HG03060 (cell line): ENCODE results near the gene TMEM220.
"Not testable (repeated sequence)": the region's sequence is repeated elsewhere in the genome, so short reads cannot be mapped to it uniquely, and the experiment has no call there.

Experiments used
- ATAC-seq: cut with Tn5 transposase; IDR thresholded peaks from one replicate; pipeline ENCODE4 v1.9.1; 2021; ENCODE audit warnings: low read depth, moderate number of reproducible peaks; ENCODE audit not compliant: unreplicated experiment

Gene TMEM220

GRCh38 chr17:10731408-10731879 lies 1.6 kb upstream of the TMEM220 start:
- ATAC-seq: no peak

GRCh38 chr17:10730247-10730646 lies 424 bp upstream of the TMEM220 start:
- not testable (repeated sequence) for ATAC-seq

- ATAC-seq: no peak
Observed at GRCh38 chr17:10728331-10728892, 1.4 kb downstream of the TMEM220 start.

DNA sequence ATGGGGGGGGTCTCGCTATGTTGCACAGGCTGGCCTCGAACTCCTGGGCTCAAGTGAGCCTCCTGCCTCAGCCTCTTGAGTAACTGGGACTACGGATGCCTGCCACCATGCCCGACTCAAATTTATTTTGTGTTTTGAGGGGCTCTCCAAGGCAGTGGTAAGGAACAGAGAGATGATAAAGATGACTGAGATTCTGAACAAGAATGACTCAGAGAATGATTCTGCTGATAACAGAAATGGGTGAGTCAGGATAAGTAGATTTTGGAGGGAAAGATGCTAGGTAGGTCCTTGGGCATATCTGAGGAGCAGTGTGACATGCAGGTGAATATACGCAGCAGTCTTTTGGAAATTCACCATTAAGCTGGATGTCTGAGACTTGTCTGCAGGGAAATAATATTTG lies 2.6 kb downstream of the TMEM220 start:
- ATAC-seq: no peak

DNA sequence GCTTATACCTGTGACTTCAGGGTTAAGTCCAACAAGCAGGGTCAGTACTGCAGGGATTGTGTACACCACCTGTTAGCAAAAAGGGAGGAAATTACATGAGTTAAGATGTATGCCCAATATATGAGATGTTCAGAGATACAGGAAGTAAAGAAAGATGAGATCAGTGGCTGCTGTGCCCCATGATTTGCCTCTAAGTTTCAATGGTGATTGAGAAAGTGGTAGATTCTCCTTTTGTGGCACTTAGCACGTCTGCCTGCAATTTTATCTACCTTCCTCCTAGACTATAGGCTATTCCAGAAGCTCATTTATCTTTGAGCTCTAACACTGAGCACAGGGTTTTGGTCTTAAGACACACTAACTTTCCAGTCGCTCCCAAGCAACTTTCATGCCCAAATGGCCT lies 3.6 kb downstream of the TMEM220 start:
- no peak for ATAC-seq

GRCh38 chr17:10725262-10725661 lies 4.6 kb downstream of the TMEM220 start:
- no peak for ATAC-seq

- no peak for ATAC-seq
Observed at GRCh38 chr17:10724546-10725195, 5.2 kb downstream of the TMEM220 start.

- no peak for ATAC-seq
Observed at GRCh38 chr17:10718547-10718946, 11.3 kb downstream of the TMEM220 start.

DNA sequence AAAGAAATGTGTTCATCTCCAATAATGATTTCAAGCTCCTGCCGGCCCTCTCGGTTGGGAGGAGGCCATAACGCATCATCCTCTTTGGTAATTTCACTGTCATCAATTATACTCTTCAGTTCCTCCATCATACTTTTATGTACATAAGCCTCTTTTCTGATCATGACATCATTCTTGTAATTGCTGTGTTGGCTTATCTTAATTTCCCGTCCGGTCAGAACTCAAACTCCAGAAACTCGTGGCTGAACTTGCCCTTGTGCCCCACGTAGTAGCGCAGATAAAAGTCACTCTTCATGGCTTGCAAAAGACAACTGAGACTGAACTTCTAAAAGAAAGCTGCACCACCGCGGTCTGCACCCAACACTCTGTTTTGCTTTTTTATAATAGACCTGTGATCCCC lies 13.6 kb downstream of the TMEM220 start:
- no peak for ATAC-seq

GRCh38 chr17:10713318-10713717 lies 16.5 kb downstream of the TMEM220 start:
- ATAC-seq: no peak

GRCh38 chr17:10705727-10706126 lies 24.1 kb downstream of the TMEM220 start:
- ATAC-seq: no peak

GRCh38 chr17:10702574-10702973 lies 27.2 kb downstream of the TMEM220 start:
- no peak for ATAC-seq

GRCh38 chr17:10699856-10700255 lies 30.0 kb downstream of the TMEM220 start:
- ATAC-seq: no peak

GRCh38 chr17:10698096-10698818 lies 31.6 kb downstream of the TMEM220 start:
- no peak for ATAC-seq

DNA sequence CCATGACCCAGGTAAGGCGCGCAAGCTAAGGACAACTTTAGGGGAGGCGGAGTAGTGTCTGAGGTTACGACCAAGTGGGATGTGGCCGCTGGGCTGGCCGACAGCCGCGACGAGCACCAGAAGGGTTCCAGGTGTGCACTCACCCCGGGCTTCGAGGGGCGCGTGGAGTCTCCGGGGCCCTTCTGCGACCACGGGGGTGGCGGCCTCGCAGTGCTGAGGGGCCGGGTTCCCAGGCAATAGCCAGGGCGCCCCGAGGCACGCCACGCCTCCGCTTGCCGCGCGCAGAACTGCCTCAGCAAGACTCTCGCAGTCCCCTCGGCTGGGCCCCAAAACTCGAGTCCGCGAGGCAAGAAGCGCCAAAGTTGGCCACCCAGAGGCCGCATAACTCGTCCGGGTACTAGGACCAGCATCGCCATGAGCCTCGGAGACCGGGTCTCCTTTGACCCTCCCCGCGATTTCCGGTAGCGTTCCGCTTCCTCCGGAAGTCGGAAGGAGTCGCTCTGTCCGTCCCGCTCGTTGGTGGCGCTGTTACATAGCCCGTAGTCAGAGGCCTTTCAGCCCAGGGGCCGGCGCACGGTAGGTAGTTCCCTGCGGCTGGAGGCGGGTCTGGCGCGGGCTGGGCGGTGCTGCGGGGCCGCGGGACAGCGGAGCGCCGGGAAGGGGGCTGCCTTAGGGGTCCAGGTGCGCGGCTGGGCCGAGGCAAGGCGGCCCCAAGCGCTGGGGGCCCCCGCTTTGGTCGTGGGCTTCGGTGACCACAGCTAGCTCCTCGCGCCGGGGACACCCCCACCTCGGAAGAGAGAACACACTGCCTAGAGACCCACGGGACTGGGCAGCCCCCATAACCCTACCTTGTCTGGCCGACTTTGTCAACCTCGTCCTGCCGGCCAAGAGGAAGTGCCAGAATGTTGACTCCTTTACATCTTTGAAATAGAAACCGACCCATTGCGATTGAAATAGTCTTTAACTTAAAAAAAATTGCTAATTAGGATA lies 32.4 kb downstream of the TMEM220 start, which contains the start of the genes ADPRM and SCO1:
Gene ADPRM (plus strand): TSS at position 503 of the 990 bp plus-strand sequence. CDS start 7,333 bp downstream, outside the sequence.
Gene SCO1 (minus strand): TSS at position 442 of the 990 bp plus-strand sequence. CDS start 26 bp downstream, at position 416.
- peak; percentile 92 for ATAC-seq

- ATAC-seq: not testable (repeated sequence)
Observed at GRCh38 chr17:10695875-10696407, 33.9 kb downstream of the TMEM220 start.

GRCh38 chr17:10687499-10687898 lies 42.3 kb downstream of the TMEM220 start:
- no peak for ATAC-seq

- no peak for ATAC-seq
Observed at GRCh38 chr17:10683853-10684252, 46.0 kb downstream of the TMEM220 start.

- ATAC-seq: no peak
Observed at GRCh38 chr17:10681866-10682446, 47.9 kb downstream of the TMEM220 start.

GRCh38 chr17:10674704-10675103 lies 55.1 kb downstream of the TMEM220 start:
- no peak for ATAC-seq
